Ishikawa (cell line): ENCODE results near the gene CTH.

Experiments
- CEBPB ChIP-seq: IDR thresholded peaks from 2 replicates; pipeline ENCODE4 v1.6.1; 2012
- CREB1 ChIP-seq: IDR thresholded peaks from 2 replicates; pipeline ENCODE4 v1.6.1; 2012; ENCODE audit warnings: low read depth
- EGR1 ChIP-seq: IDR thresholded peaks from 2 replicates; pipeline ENCODE4 v1.6.1; 2012
- EP300 ChIP-seq: IDR thresholded peaks from 2 replicates; pipeline ENCODE4 v1.6.1; 2012; ENCODE audit warnings: borderline replicate concordance
- FOXM1 ChIP-seq: IDR thresholded peaks from 2 replicates; pipeline ENCODE4 v1.6.1; 2012; ENCODE audit warnings: low read depth, borderline replicate concordance
- NFIC ChIP-seq: IDR thresholded peaks from 2 replicates; pipeline ENCODE4 v1.6.1; 2012
- RAD21 ChIP-seq: IDR thresholded peaks from 2 replicates; pipeline ENCODE4 v1.6.1; 2012; ENCODE audit warnings: low read depth
- TAF1 ChIP-seq: IDR thresholded peaks from 2 replicates; pipeline ENCODE4 v1.6.1; 2012; ENCODE audit warnings: low read depth, mild to moderate bottlenecking
- TCF12 ChIP-seq: IDR thresholded peaks from 2 replicates; pipeline ENCODE4 v1.6.1; 2012; ENCODE audit warnings: low read depth
- TEAD4 ChIP-seq: IDR thresholded peaks from 2 replicates; pipeline ENCODE4 v1.6.1; 2012
- YY1 ChIP-seq: IDR thresholded peaks from 2 replicates; pipeline ENCODE4 v1.6.1; 2012; ENCODE audit warnings: low read depth
- ZBTB7A ChIP-seq: IDR thresholded peaks from 2 replicates; pipeline ENCODE4 v1.6.1; 2012; ENCODE audit warnings: low read depth
- TF ChIP-seq, protein P1 (sequence below): IDR thresholded peaks from 2 replicates; pipeline ENCODE4 v1.6.1; 2012
- TF ChIP-seq, protein P2 (sequence below): IDR thresholded peaks from 2 replicates; pipeline ENCODE4 v1.6.1; 2012; ENCODE audit warnings: low read depth, mild to moderate bottlenecking
- TF ChIP-seq, protein P3 (sequence below): IDR thresholded peaks from 2 replicates; pipeline ENCODE4 v1.6.1; 2012

Gene CTH

DNA sequence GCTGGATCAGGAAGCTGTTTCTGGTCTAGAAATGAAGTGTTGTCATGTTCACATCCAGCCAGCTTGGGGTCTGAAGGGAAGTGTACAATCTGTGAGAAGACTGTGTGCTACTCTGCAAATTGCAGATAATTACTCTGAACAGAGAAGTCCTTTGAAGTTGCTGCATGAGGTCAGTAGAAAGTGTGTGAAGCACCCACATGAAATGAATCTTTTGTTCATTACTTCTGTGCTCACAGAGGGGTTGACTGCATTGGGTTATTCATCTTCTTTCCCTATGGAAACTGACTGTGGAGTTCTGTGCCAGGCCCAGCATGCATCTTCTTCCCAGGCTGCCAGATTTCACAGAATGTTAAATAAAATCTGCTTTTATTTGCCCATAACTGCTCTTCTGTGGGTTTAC, 47.1 kb downstream of the CTH start:
- TF ChIP-seq YY1, result no peak
- TF ChIP-seq CEBPB, result no peak
- TF ChIP-seq, protein P1, sequence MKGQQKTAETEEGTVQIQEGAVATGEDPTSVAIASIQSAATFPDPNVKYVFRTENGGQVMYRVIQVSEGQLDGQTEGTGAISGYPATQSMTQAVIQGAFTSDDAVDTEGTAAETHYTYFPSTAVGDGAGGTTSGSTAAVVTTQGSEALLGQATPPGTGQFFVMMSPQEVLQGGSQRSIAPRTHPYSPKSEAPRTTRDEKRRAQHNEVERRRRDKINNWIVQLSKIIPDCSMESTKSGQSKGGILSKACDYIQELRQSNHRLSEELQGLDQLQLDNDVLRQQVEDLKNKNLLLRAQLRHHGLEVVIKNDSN, result no peak
- no peak for TF ChIP-seq TEAD4
- no peak for TF ChIP-seq TAF1
- no peak for TF ChIP-seq NFIC
- no peak for TF ChIP-seq EGR1
- TF ChIP-seq, protein P2, sequence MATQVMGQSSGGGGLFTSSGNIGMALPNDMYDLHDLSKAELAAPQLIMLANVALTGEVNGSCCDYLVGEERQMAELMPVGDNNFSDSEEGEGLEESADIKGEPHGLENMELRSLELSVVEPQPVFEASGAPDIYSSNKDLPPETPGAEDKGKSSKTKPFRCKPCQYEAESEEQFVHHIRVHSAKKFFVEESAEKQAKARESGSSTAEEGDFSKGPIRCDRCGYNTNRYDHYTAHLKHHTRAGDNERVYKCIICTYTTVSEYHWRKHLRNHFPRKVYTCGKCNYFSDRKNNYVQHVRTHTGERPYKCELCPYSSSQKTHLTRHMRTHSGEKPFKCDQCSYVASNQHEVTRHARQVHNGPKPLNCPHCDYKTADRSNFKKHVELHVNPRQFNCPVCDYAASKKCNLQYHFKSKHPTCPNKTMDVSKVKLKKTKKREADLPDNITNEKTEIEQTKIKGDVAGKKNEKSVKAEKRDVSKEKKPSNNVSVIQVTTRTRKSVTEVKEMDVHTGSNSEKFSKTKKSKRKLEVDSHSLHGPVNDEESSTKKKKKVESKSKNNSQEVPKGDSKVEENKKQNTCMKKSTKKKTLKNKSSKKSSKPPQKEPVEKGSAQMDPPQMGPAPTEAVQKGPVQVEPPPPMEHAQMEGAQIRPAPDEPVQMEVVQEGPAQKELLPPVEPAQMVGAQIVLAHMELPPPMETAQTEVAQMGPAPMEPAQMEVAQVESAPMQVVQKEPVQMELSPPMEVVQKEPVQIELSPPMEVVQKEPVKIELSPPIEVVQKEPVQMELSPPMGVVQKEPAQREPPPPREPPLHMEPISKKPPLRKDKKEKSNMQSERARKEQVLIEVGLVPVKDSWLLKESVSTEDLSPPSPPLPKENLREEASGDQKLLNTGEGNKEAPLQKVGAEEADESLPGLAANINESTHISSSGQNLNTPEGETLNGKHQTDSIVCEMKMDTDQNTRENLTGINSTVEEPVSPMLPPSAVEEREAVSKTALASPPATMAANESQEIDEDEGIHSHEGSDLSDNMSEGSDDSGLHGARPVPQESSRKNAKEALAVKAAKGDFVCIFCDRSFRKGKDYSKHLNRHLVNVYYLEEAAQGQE, result no peak
- TF ChIP-seq FOXM1, result no peak
- no peak for TF ChIP-seq RAD21
- no peak for TF ChIP-seq TCF12

DNA sequence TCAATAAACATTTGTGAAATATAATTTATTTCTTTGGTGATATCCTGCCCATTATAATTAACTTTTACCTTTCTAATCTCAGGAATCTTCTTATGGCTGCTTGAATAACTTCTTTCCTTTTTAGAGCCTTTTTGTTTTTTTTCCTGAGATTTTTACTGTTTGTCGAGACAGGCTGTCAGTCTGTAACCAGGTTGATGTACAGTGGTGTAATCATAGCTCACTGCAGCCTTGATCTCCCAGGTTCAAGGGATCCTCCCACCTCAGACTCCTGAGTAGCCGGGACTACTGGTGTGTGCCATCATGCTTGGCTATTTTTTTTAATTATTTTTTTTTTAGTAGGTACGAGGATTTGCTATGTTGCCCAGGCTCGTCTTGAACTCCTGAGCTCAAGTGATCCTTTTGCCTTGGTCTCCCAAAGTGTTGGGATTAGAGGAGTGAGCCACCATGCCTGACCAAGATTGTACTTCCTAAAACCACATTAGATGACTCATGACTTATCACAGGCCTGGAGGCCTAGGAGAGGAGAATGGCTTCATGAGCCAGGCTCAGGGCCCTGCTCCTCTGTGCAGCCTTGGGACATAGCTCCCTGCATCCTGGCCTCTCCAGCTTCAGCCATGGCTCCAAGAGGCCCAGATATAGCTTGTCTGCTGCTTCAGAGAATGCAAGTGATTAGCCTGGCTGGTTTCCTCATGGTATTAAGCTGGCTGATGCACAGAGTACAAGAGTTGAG, 48.6 kb downstream of the CTH start:
- TF ChIP-seq FOXM1 (no peak), YY1 (no peak), RAD21 (no peak), CEBPB (no peak), EP300 (no peak), EGR1 (no peak), NFIC (no peak), TCF12 (no peak), ZBTB7A (no peak), TAF1 (no peak), TEAD4 (no peak), CREB1 (no peak)
- TF ChIP-seq, protein P2, result no peak
- TF ChIP-seq, protein P1, result no peak
- TF ChIP-seq, protein P3, sequence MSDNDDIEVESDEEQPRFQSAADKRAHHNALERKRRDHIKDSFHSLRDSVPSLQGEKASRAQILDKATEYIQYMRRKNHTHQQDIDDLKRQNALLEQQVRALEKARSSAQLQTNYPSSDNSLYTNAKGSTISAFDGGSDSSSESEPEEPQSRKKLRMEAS, result no peak

DNA sequence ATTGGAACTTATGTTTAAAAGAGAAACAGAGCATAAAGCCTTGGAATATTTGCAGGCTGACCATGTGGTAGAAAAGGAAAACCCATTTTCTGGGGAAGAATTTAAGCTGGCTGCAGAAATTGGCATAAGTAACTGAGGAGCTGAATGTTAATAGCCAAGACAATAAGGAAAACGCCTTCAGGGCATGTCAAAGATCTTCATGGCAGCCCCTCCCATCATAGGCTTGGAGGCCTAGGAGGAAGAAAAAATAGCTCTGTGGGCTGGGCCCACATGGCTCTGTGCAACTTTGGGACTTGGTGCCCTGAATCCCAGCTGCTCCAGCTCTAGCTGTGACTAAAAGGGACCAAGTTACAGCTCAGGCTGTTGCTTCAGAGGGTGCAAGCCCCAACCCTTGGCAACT, 51.5 kb downstream of the CTH start:
- TF ChIP-seq EP300 (no peak), YY1 (no peak), CEBPB (no peak), NFIC (no peak), ZBTB7A (no peak), TCF12 (no peak), TEAD4 (no peak), TAF1 (no peak), RAD21 (no peak), CREB1 (no peak), FOXM1 (no peak), EGR1 (no peak)
- TF ChIP-seq, protein P1, result no peak
- TF ChIP-seq, protein P2, result no peak
- TF ChIP-seq, protein P3, result no peak

DNA sequence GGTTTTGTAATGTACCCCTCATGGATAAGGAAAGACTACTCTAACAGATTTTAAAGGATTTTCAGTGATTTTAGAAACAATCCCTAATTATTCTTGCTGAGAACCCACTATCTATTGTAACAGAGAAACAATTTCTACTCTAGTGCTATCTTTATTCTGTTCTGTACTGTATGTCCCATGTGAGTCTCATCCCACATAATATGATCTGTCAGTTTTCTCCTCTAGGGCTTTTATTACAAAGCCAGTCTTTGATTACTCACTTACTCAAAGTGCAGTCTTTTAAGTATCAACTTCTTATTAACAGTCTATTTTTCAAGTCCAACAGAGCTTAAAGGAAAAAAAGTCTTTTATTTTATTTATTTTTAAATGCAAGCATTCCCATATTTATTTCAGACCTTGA, 54.8 kb downstream of the CTH start:
- TF ChIP-seq EP300 (no peak), TEAD4 (no peak), FOXM1 (no peak), RAD21 (no peak), CREB1 (no peak), YY1 (no peak), TAF1 (no peak), EGR1 (no peak)
- TF ChIP-seq, protein P1, result no peak
- TF ChIP-seq, protein P2, result no peak
